ENCODE data around the gene ZNF205. TPM values are rescaled to one million over a fixed set of nuclear protein-coding genes. Genes with fewer than 3 reads are reported as not detected.

ZNF205 gene
- total and polyA plus RNA-seq, 2 of the 13 experiments (the other 11 are each of a cell fraction or from before 2014, with no cell fraction given), result 5.8 to 10.2 TPM

GRCh38 chr16:3149630-3150345 is 37.4 kb downstream of the ZNF205 start (continued):
- peak; percentile 61; the same call in 1 of the 2 replicates for TF ChIP-seq ZNF281 (CRISPR knock-in tag; IDR thresholded peaks at IDR 0.05; ENCODE audit: borderline replicate concordance)
- 0 out of 2 replicates have a peak, but pooled peaks have one; percentile 16 for TF ChIP-seq ZNF367 (CRISPR knock-in tag; IDR thresholded peaks at IDR 0.05; ENCODE audit: borderline replicate concordance)
- TF ChIP-seq STAG1 (CRISPR knock-in tag; IDR thresholded peaks at IDR 0.05), result peak; percentile 36; the same call in 1 of the 2 replicates
- TF ChIP-seq JUND (CRISPR knock-in tag; IDR thresholded peaks at IDR 0.05), result no peak
- no peak for TF ChIP-seq BHLHE40 (IDR thresholded peaks at IDR 0.05; ENCODE audit: low read length)
- 0 out of 2 replicates have a peak, but pooled peaks have one; percentile 7 for TF ChIP-seq YEATS4 (CRISPR knock-in tag; IDR thresholded peaks at IDR 0.05; ENCODE audit: borderline replicate concordance)
- peak; percentile 32; the same call in 1 of the 2 replicates for TF ChIP-seq ARID5B (CRISPR knock-in tag; IDR thresholded peaks at IDR 0.05)
- peak; percentile 82 for TF ChIP-seq HNRNPLL (IDR thresholded peaks at IDR 0.05; ENCODE audit: low read depth, low read length, poor library complexity, severe bottlenecking)
- TF ChIP-seq, protein P1, sequence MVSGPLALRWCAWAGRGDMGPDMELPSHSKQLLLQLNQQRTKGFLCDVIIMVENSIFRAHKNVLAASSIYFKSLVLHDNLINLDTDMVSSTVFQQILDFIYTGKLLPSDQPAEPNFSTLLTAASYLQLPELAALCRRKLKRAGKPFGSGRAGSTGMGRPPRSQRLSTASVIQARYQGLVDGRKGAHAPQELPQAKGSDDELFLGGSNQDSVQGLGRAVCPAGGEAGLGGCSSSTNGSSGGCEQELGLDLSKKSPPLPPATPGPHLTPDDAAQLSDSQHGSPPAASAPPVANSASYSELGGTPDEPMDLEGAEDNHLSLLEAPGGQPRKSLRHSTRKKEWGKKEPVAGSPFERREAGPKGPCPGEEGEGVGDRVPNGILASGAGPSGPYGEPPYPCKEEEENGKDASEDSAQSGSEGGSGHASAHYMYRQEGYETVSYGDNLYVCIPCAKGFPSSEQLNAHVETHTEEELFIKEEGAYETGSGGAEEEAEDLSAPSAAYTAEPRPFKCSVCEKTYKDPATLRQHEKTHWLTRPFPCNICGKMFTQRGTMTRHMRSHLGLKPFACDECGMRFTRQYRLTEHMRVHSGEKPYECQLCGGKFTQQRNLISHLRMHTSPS (CRISPR knock-in tag; IDR thresholded peaks at IDR 0.05; ENCODE audit: low read depth), result no peak
- TF ChIP-seq ZNF143 (CRISPR knock-in tag; IDR thresholded peaks at IDR 0.05), result peak; percentile 37; the same call in 1 of the 2 replicates
- peak; percentile 43; the same call in 1 of the 2 replicates for TF ChIP-seq CREBL2 (CRISPR knock-in tag; IDR thresholded peaks at IDR 0.05; ENCODE audit: borderline replicate concordance)
- TF ChIP-seq PHF8 (CRISPR knock-in tag; IDR thresholded peaks at IDR 0.05), result peak; percentile 41
- peak; percentile 52 for TF ChIP-seq MYC (CRISPR knock-in tag; IDR thresholded peaks at IDR 0.05; ENCODE audit: borderline replicate concordance)
- 0 out of 2 replicates have a peak, but pooled peaks have one; percentile 47 for TF ChIP-seq NFATC3 (CRISPR knock-in tag; IDR thresholded peaks at IDR 0.05)
- TF ChIP-seq ZNF160 (CRISPR knock-in tag; IDR thresholded peaks at IDR 0.05), result peak; percentile 29; the same call in 1 of the 2 replicates

All from HepG2 (cell line).